DOHH2 (cell line): ENCODE measurements around the gene FAM32A.

Experiments
- EZH2phosphoT487 ChIP-seq: fragments of 200-600 bp; sonication (generic); IDR thresholded peaks from 2 replicates; pipeline ENCODE4 v1.6.1; 2017; ENCODE audit warnings: borderline replicate concordance, mild to moderate bottlenecking, antibody characterized with exemption, low read length, moderate library complexity, mixed read lengths
- TF ChIP-seq, protein P1 (sequence below): fragments of 200-600 bp; sonication (generic); IDR thresholded peaks from one replicate; pipeline ENCODE4 v1.5.1; 2014; ENCODE audit warnings: antibody characterized with exemption, mild to moderate bottlenecking, low read depth, low read length; ENCODE audit not compliant: poor library complexity, severe bottlenecking

DNA sequence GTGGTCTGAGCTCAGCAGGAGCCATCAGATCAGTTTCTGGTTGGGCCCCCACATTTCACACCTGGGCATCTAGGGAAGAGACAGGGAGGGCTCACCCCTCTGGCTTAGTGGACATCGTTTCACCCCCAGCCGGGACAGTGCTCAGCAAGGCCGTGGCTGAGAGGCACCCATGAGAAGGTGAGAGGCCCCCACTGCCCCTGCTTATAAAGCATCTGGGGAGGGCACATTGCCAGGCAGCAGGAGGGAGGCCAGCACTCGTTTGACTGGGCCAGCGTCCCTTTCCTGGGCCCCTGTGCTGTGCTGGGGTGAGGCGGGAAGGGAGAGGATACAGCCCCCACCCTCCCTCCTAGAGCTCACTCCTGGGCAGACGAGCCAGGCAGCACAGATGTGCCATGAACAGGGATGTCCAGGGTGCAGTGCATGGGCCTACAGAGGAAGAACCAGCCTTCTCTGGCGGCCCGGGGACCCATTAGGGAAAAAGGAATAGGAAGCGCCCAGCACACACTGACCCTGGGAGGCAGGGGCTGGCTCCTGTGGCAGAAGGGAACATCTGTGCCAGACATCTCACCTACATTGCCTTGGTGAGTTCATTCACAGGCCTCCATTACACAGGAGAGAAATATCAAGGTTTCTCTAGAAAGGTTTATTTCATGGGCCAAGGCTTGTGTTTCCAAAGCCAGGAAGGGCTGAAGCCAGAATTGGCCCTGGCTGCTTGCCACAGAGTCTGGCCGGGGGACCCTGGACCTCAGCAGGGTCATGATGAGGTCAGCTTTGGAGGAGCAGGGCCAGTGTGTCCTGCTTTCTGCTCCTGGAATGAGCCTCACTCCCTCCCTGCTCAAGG lies 20.2 kb downstream of the FAM32A start:
- TF ChIP-seq, protein P1, sequence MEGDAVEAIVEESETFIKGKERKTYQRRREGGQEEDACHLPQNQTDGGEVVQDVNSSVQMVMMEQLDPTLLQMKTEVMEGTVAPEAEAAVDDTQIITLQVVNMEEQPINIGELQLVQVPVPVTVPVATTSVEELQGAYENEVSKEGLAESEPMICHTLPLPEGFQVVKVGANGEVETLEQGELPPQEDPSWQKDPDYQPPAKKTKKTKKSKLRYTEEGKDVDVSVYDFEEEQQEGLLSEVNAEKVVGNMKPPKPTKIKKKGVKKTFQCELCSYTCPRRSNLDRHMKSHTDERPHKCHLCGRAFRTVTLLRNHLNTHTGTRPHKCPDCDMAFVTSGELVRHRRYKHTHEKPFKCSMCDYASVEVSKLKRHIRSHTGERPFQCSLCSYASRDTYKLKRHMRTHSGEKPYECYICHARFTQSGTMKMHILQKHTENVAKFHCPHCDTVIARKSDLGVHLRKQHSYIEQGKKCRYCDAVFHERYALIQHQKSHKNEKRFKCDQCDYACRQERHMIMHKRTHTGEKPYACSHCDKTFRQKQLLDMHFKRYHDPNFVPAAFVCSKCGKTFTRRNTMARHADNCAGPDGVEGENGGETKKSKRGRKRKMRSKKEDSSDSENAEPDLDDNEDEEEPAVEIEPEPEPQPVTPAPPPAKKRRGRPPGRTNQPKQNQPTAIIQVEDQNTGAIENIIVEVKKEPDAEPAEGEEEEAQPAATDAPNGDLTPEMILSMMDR = no peak
- TF ChIP-seq EZH2phosphoT487 = no peak
